OCI-LY3 (cell line): ENCODE data around the gene MAML2.

Experiments
- EZH2phosphoT487 ChIP-seq: fragments of 200-600 bp; shearing (Covaris generic); IDR thresholded peaks from 2 replicates; pipeline ENCODE4 v1.6.1; 2018; ENCODE audit warnings: antibody characterized with exemption, mixed run types, low read depth
- TF ChIP-seq, protein P1 (sequence below): fragments of 200-600, 300-600 bp; sonication (generic); IDR thresholded peaks from 2 replicates; pipeline ENCODE4 v1.5.1; 2014; ENCODE audit warnings: antibody characterized with exemption, low read length, low read depth

DNA sequence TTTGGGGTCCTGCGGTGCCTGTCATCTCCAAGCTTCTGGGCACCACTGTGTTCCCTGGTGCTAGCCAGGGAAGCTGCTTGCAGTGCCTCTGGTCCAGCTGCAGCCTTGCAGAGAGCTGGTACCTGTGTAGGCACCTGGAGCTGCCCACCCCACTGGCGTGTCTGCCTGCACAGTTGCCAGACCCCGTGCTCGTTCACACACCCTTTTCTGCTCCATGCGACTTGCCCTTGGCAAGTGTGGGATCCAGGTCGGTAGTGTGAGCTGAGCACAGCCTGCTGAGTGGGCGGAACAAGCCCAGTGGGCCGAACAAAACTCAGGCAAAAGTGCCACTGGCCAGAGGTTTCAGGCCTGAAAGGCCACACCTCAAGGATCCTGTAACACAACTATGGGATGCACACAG is 272.5 kb downstream of the MAML2 start:
- TF ChIP-seq, protein P1, sequence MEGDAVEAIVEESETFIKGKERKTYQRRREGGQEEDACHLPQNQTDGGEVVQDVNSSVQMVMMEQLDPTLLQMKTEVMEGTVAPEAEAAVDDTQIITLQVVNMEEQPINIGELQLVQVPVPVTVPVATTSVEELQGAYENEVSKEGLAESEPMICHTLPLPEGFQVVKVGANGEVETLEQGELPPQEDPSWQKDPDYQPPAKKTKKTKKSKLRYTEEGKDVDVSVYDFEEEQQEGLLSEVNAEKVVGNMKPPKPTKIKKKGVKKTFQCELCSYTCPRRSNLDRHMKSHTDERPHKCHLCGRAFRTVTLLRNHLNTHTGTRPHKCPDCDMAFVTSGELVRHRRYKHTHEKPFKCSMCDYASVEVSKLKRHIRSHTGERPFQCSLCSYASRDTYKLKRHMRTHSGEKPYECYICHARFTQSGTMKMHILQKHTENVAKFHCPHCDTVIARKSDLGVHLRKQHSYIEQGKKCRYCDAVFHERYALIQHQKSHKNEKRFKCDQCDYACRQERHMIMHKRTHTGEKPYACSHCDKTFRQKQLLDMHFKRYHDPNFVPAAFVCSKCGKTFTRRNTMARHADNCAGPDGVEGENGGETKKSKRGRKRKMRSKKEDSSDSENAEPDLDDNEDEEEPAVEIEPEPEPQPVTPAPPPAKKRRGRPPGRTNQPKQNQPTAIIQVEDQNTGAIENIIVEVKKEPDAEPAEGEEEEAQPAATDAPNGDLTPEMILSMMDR: no peak
- TF ChIP-seq EZH2phosphoT487: no peak
